Measurements from ENCODE around the gene PRRT1B. TPM values are rescaled to one million over a fixed set of nuclear protein-coding genes. Genes with fewer than 3 reads are reported as not detected.

Gene PRRT1B
- total and polyA plus RNA-seq, 9 of the 15 experiments (the other 6 are each of a cell fraction or from before 2014, with no cell fraction given) = not detected

- H3K9me1 ChIP-seq (ENCODE audit: control insufficient read depth, insufficient read depth, low read length) = no peaks in the 10 kb centered on the region
- 82% methylated on average over 11 of the region's 15 CpGs for WGBS (ENCODE audit: insufficient coverage, low coverage, missing lambda C conversion rate)
- intact Hi-C loops (cut with micrococcal nuclease) = no loop called here
- H4K20me1 ChIP-seq (replicated peaks; ENCODE audit: control insufficient read depth, insufficient read depth, low read length) = no peaks in the 10 kb centered on the region; the same call in 1 of the 2 replicates
- DNase-seq (ENCODE audit: extremely low read depth in 1 of 4, low spot score in 3 of 4) (no peak), ATAC-seq (no peak), FAIRE-seq (no peak)
- no peak overlapping the region for H3K4me2 ChIP-seq (ENCODE audit: insufficient read depth, low read length)
- no peaks in the 10 kb centered on the region for H3K9me3 ChIP-seq (replicated peaks; ENCODE audit: control insufficient read depth, insufficient read depth, low read depth, low read length)
- H3K9ac ChIP-seq (ENCODE audit: insufficient read depth in 1 of 2, low read depth in 2 of 2, low read length in 2 of 2) = no peak overlapping the region
- no peak overlapping the region for H3K27ac ChIP-seq (ENCODE audit: extremely low read depth, low read depth, low read length)
- peaks cover 65% of the 10 kb centered on the region; the same call in 2 of the 3 replicates for H3K36me3 ChIP-seq (ENCODE audit: control insufficient read depth, insufficient read depth, low read length)
- CTCF ChIA-PET (ENCODE audit: low intra/inter-chr PET ratio) = no interaction called here
- H3K4me3 ChIP-seq = no peak overlapping the region
- no TSS peak for BruUV-seq (replicated peaks)
- in situ Hi-C loops (cut with MboI) = loop anchor here (10.0 kb wide), 1 partner anchor 232 kb away; the partner anchor contains the start of gene RAPGEF1
- no peaks in the 10 kb centered on the region for H3K27me3 ChIP-seq (ENCODE audit: control insufficient read depth in 2 of 2, insufficient read depth in 2 of 2, low read length in 2 of 2)
- POLR2A ChIA-PET = no interaction called here
- H3K79me2 ChIP-seq (ENCODE audit: control insufficient read depth, insufficient read depth, low read length) = no peaks in the 10 kb centered on the region
- H2AFZ ChIP-seq (ENCODE audit: low read depth, low read length) = no peak overlapping the region
- H3K4me1 ChIP-seq (replicated peaks in 1 of 2; ENCODE audit: control insufficient read depth in 2 of 2, insufficient read depth in 2 of 2, low read length in 2 of 2) = peaks cover 0 to 3% of the 10 kb centered on the region in 2 experiments; a peak in 1 of 5 replicates
- TF ChIP-seq E2F5 (CRISPR knock-in tag; IDR thresholded peaks at IDR 0.05) = no peak
- no peak for TF ChIP-seq ZNF124 (CRISPR knock-in tag; IDR thresholded peaks at IDR 0.05)
- no peak for TF ChIP-seq CHAMP1 (IDR thresholded peaks at IDR 0.05)
- TF ChIP-seq ZBTB9 (CRISPR knock-in tag; IDR thresholded peaks at IDR 0.05) = no peak
- TF ChIP-seq BMI1 (IDR thresholded peaks at IDR 0.05; ENCODE audit: low read length) = no peak
- TF ChIP-seq BRF1 (IDR thresholded peaks at IDR 0.05; ENCODE audit: borderline replicate concordance, extremely low read depth, insufficient read length) = no peak
- no peak for TF ChIP-seq XRCC3 (IDR thresholded peaks at IDR 0.05)
- TF ChIP-seq CREB3L1 (IDR thresholded peaks at IDR 0.05; ENCODE audit: borderline replicate concordance, low read depth) = no peak
- no peak for TF ChIP-seq ZNF134 (CRISPR knock-in tag; conservative IDR thresholded peaks at IDR 0.05)
Measured at GRCh38 chr9:131513177-131513576, 32.1 kb upstream of the PRRT1B start.
